Mucosa of descending colon (tissue), 3 donors: Measurements from ENCODE around the gene SNX24. TPM values are rescaled to one million over a fixed set of nuclear protein-coding genes. Genes with fewer than 3 reads are reported as not detected.

Experiments
- ATAC-seq: fragments of 200-7000 bp; cut with Tn5 transposase; one replicate; pipeline ENCODE4 v1.9.1; 2020; ENCODE audit warnings: mild to moderate bottlenecking, moderate library complexity
- DNase-seq, 3 donors: peaks; one replicate each; pipeline ENCODE4 v3.0.0-alpha.2; 2020
- H3K36me3 ChIP-seq: fragments of 200-600 bp; one replicate; pipeline ENCODE4 v1.8.0; 2021; ENCODE audit warnings: low read depth, mild to moderate bottlenecking
- H3K4me1 ChIP-seq: fragments of 200-600 bp; one replicate; pipeline ENCODE4 v1.8.0; 2021; ENCODE audit warnings: low read depth, mild to moderate bottlenecking
- H3K4me3 ChIP-seq: fragments of 200-600 bp; one replicate; pipeline ENCODE4 v1.8.0; 2021; ENCODE audit warnings: mild to moderate bottlenecking
- H3K9me3 ChIP-seq: fragments of 200-600 bp; one replicate; pipeline ENCODE4 v1.8.0; 2021; ENCODE audit warnings: mild to moderate bottlenecking
- CTCF ChIP-seq: fragments of 200-600 bp; IDR thresholded peaks from one replicate; pipeline ENCODE4 v1.8.0; 2022; ENCODE audit warnings: antibody characterized with exemption, mild to moderate bottlenecking
- intact Hi-C, 2 donors: fragments of 100-400 bp; cut with DNase I in 1 of 2; cut with micrococcal nuclease in 1 of 2; formaldehyde crosslinking; loops; one replicate each; pipeline versions ENCODE4 v1.11.0 to v1.11.1; 2022; cut with DNase I, micrococcal nuclease
- total RNA-seq, 3 donors: library from RNA; stranded (reverse); fragmentation: NEBNext Ultra II Directional in 2 of 3; extraction: Animal tissue kit (Norgen Biotek cat#: 25700) in 2 of 3; gene quantifications; one replicate each; pipeline versions ENCODE4 v1.2.1 to v1.2.4, GENCODE V29; 2021 to 2023
- donor health status: DM: no; HTN: no; CAD: no; lungs with moderate emphysema.
- donor health status: DM: no; HTN: no; CAD: no.
- donor health status: DM: no; HTN: yes; CAD: no.

The SNX24 gene
- total RNA-seq, 3 donors from 2014 or later: 15.4 to 17.5 (median 15.7) TPM

- intact Hi-C loops: no loop called here
- Histone ChIP-seq H3K9me3 (no peaks in the 10 kb centered on the region), H3K36me3 (no peaks in the 10 kb centered on the region), H3K4me3 (no peak overlapping the region), H3K4me1 (no peaks in the 10 kb centered on the region)
- DNase-seq: no peak
- TF ChIP-seq CTCF: no peak
- no peak for ATAC-seq
Measured at GRCh38 chr5:122831984-122832383, 13.4 kb upstream of the SNX24 start.

- H3K9me3 ChIP-seq: no peaks in the 10 kb centered on the region
- intact Hi-C loops: no loop called here
- TF ChIP-seq CTCF: no peak
- ATAC-seq: no peak
- no peaks in the 10 kb centered on the region for H3K4me1 ChIP-seq
- no peaks in the 10 kb centered on the region for H3K36me3 ChIP-seq
- H3K4me3 ChIP-seq: no peak overlapping the region
- DNase-seq: no peak
Measured at GRCh38 chr5:122835681-122836080, 9.7 kb upstream of the SNX24 start.

- intact Hi-C loops: no loop called here
- no peak for DNase-seq
- ATAC-seq: no peak
Measured at GRCh38 chr5:122836947-122837346, 8.5 kb upstream of the SNX24 start.

GRCh38 chr5:122839731-122840130 is 5.7 kb upstream of the SNX24 start:
- Histone ChIP-seq H3K4me1 (peaks cover 4% of the 10 kb centered on the region), H3K4me3 (no peak overlapping the region), H3K9me3 (no peaks in the 10 kb centered on the region), H3K36me3 (no peaks in the 10 kb centered on the region)
- ATAC-seq: no peak
- no peak for DNase-seq
- no peak for TF ChIP-seq CTCF
- intact Hi-C loops: no loop called here

More at GRCh38 chr5:122836947-122837346, 8.5 kb upstream of the SNX24 start:
- Histone ChIP-seq H3K9me3 (no peaks in the 10 kb centered on the region), H3K4me3 (no peak overlapping the region), H3K36me3 (no peaks in the 10 kb centered on the region), H3K4me1 (no peaks in the 10 kb centered on the region)
- TF ChIP-seq CTCF: no peak

- no peaks in the 10 kb centered on the region for H3K9me3 ChIP-seq
- DNase-seq (no peak), ATAC-seq (no peak)
- no peak overlapping the region for H3K4me3 ChIP-seq
- intact Hi-C loops: no loop called here
- peaks cover 4% of the 10 kb centered on the region for H3K4me1 ChIP-seq
- no peaks in the 10 kb centered on the region for H3K36me3 ChIP-seq
- TF ChIP-seq CTCF: no peak
Measured at GRCh38 chr5:122842016-122842580, 3.3 kb upstream of the SNX24 start.
